Measurements from ENCODE around the gene LDHAL6B.
A peak's percentile ranks its signal among the peaks of the same experiment; 100 is the strongest.

LDHAL6B gene

GRCh38 chr15:59245559-59245958 lies 38.9 kb downstream of the LDHAL6B start:
- peaks cover 39% of the 10 kb centered on the region for H3K4me1 ChIP-seq (ENCODE audit: control insufficient read depth, low read length)
- peaks cover 10% of the 10 kb centered on the region for H3K36me3 ChIP-seq (ENCODE audit: control insufficient read depth, low read length)
- H3K79me2 ChIP-seq (ENCODE audit: control insufficient read depth, low read length) = peaks cover 9% of the 10 kb centered on the region
- H3K4me3 ChIP-seq (ENCODE audit: low read length) = no peak overlapping the region
- TF ChIP-seq EZH2phosphoT487 (IDR thresholded peaks at IDR 0.05; ENCODE audit: borderline replicate concordance, low read length) (no peak), CTCF (IDR thresholded peaks at IDR 0.05; ENCODE audit: low read depth, low read length, poor library complexity, severe bottlenecking) (no peak)
- no peak overlapping the region for H3K27ac ChIP-seq (ENCODE audit: low read depth, low read length)
- no peaks in the 10 kb centered on the region for H4K20me1 ChIP-seq (ENCODE audit: control insufficient read depth, insufficient read depth, low read depth, low read length)
- no peak overlapping the region for H3K4me2 ChIP-seq (ENCODE audit: low read length)
- no peaks in the 10 kb centered on the region for H3K9me2 ChIP-seq (replicated peaks; ENCODE audit: control insufficient read depth, low read length)
- no peaks in the 10 kb centered on the region for H3K27me3 ChIP-seq (ENCODE audit: control insufficient read depth, low read length)
- H3K9me3 ChIP-seq (ENCODE audit: control insufficient read depth, insufficient read depth, low read length) = no peaks in the 10 kb centered on the region
- H3F3A ChIP-seq (ENCODE audit: control insufficient read depth, insufficient read depth) = peaks cover 17% of the 10 kb centered on the region

DNA sequence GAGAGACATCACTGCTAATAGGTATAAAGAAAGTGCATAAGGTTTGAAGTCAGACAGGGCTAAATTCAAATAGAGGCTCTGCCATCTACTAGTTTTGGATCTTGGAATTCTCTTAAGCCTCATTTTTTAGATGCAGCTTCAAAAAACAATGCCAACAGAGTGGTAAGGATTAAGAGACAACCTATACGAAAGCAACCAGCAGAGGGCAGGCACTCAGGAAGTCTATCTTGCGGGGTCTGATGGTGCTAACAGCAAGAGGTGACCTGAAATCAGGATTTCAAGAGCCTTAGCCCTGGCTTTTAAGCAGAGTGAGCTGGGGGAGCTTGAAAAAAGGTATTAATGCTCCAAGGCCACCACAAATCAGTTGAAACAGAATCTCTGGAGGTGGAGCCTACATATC lies 40.7 kb downstream of the LDHAL6B start:
- Histone ChIP-seq H3K4me2 (ENCODE audit: low read length) (peak overlapping the region; percentile 7; the same call in 1 of the 2 replicates), H3K79me2 (ENCODE audit: control insufficient read depth, low read length) (peaks cover 9% of the 10 kb centered on the region)

DNA sequence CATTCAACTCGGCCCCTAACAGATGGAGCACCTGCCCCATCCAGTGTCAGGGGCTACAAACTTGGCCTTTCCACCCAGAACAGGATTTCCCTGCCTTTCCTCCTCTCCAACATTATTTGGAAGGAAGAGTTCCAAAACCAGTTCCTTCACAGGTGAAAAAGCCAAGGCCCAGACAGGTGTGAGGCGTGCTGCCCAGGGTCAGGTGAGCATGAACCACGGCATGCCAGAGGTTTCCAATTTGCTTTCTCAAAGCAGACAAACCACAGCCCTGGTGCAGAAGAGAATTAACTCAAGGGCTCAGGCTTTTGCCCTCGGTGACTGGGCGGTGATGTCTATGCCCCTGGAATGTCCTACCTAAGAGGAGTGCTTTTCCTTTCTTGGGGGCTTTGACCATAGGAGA lies 43.2 kb downstream of the LDHAL6B start:
- Histone ChIP-seq H4K20me1 (ENCODE audit: control insufficient read depth, insufficient read depth, low read depth, low read length) (no peaks in the 10 kb centered on the region), H3K9me2 (replicated peaks; ENCODE audit: control insufficient read depth, low read length) (no peaks in the 10 kb centered on the region), H3K36me3 (ENCODE audit: control insufficient read depth, low read length) (peaks cover 11% of the 10 kb centered on the region), H3K9me3 (ENCODE audit: control insufficient read depth, insufficient read depth, low read length) (no peaks in the 10 kb centered on the region), H3K79me2 (ENCODE audit: control insufficient read depth, low read length) (peaks cover 9% of the 10 kb centered on the region), H3K4me2 (ENCODE audit: low read length) (peak overlapping the region; percentile 92), H3K4me1 (ENCODE audit: control insufficient read depth, low read length) (peaks cover 80% of the 10 kb centered on the region), H3K4me3 (ENCODE audit: low read length) (peak overlapping the region; percentile 62), H3F3A (ENCODE audit: control insufficient read depth, insufficient read depth) (peaks cover 39% of the 10 kb centered on the region), H3K27me3 (ENCODE audit: control insufficient read depth, low read length) (no peaks in the 10 kb centered on the region), H3K27ac (ENCODE audit: low read depth, low read length) (peak overlapping the region; percentile 98)
- TF ChIP-seq CTCF (IDR thresholded peaks at IDR 0.05; ENCODE audit: low read depth, low read length, poor library complexity, severe bottlenecking) (no peak), EZH2phosphoT487 (IDR thresholded peaks at IDR 0.05; ENCODE audit: borderline replicate concordance, low read length) (no peak)

More for the DNA sequence above, 40.7 kb downstream of the LDHAL6B start:
- Histone ChIP-seq H3K27me3 (ENCODE audit: control insufficient read depth, low read length) (no peaks in the 10 kb centered on the region), H3K9me3 (ENCODE audit: control insufficient read depth, insufficient read depth, low read length) (no peaks in the 10 kb centered on the region), H3K9me2 (replicated peaks; ENCODE audit: control insufficient read depth, low read length) (no peaks in the 10 kb centered on the region), H3K36me3 (ENCODE audit: control insufficient read depth, low read length) (peaks cover 11% of the 10 kb centered on the region), H3K4me1 (ENCODE audit: control insufficient read depth, low read length) (peaks cover 57% of the 10 kb centered on the region), H3F3A (ENCODE audit: control insufficient read depth, insufficient read depth) (peaks cover 34% of the 10 kb centered on the region), H3K27ac (ENCODE audit: low read depth, low read length) (no peak overlapping the region), H3K4me3 (ENCODE audit: low read length) (no peak overlapping the region), H4K20me1 (ENCODE audit: control insufficient read depth, insufficient read depth, low read depth, low read length) (no peaks in the 10 kb centered on the region)
- TF ChIP-seq CTCF (IDR thresholded peaks at IDR 0.05; ENCODE audit: low read depth, low read length, poor library complexity, severe bottlenecking) = peak; percentile 87
- no peak for TF ChIP-seq EZH2phosphoT487 (IDR thresholded peaks at IDR 0.05; ENCODE audit: borderline replicate concordance, low read length)

Data from DOHH2 (cell line).